Liver (tissue), 3 donors: ENCODE data around the gene HDAC3.

Experiments
- FOXA1 ChIP-seq: IDR thresholded peaks from 2 replicates; pipeline ENCODE4 v1.6.1; 2016; ENCODE audit warnings: antibody characterized with exemption
- FOXA2 ChIP-seq: IDR thresholded peaks from 2 replicates; pipeline ENCODE4 v1.6.1; 2016; ENCODE audit warnings: antibody characterized with exemption
- GABPA ChIP-seq, 2 donors: IDR thresholded peaks in 1 of 2; conservative IDR thresholded peaks in 1 of 2; 2 replicates each; pipeline ENCODE4 v1.6.1; 2016; ENCODE audit warnings: antibody characterized with exemption in 2 of 2, mild to moderate bottlenecking in 1 of 2, moderate library complexity in 1 of 2
- NR2F2 ChIP-seq: IDR thresholded peaks from 2 replicates; pipeline ENCODE4 v1.6.1; 2016; ENCODE audit warnings: antibody characterized with exemption
- RAD21 ChIP-seq, 2 donors: IDR thresholded peaks; 2 replicates each; pipeline ENCODE4 v1.6.1; 2016; ENCODE audit warnings: antibody characterized with exemption in 2 of 2, mild to moderate bottlenecking in 2 of 2
- SP1 ChIP-seq: IDR thresholded peaks from 2 replicates; pipeline ENCODE4 v1.6.1; 2018; ENCODE audit warnings: antibody characterized with exemption, mild to moderate bottlenecking
- TAF1 ChIP-seq: conservative IDR thresholded peaks from 2 replicates; pipeline ENCODE4 v1.6.1; 2016; ENCODE audit warnings: antibody characterized with exemption, mild to moderate bottlenecking
- YY1 ChIP-seq: IDR thresholded peaks from 2 replicates; pipeline ENCODE4 v1.6.1; 2016; ENCODE audit warnings: antibody characterized with exemption, mild to moderate bottlenecking
- TF ChIP-seq, protein P1 (sequence below): fragments of 150-350 bp; IDR thresholded peaks from 2 replicates; pipeline ENCODE4 v1.5.1; 2017; ENCODE audit warnings: improper control_type of control experiment, low read depth, low read length; ENCODE audit not compliant: missing input control
- TF ChIP-seq, protein P2 (sequence below): IDR thresholded peaks from 2 replicates; pipeline ENCODE4 v1.6.1; 2016; ENCODE audit warnings: antibody characterized with exemption, mild to moderate bottlenecking
- TF ChIP-seq, protein P3 (sequence below): IDR thresholded peaks from 2 replicates; pipeline ENCODE4 v1.6.1; 2016; ENCODE audit warnings: antibody characterized with exemption
- TF ChIP-seq, protein P4 (sequence below): IDR thresholded peaks from 2 replicates; pipeline ENCODE4 v1.6.1; 2016; ENCODE audit warnings: antibody characterized with exemption
- TF ChIP-seq, protein P5 (sequence below): IDR thresholded peaks from 2 replicates; pipeline ENCODE4 v1.6.1; 2016; ENCODE audit warnings: antibody characterized with exemption
- donor health status: healthy.
- donor health status: healthy.

DNA sequence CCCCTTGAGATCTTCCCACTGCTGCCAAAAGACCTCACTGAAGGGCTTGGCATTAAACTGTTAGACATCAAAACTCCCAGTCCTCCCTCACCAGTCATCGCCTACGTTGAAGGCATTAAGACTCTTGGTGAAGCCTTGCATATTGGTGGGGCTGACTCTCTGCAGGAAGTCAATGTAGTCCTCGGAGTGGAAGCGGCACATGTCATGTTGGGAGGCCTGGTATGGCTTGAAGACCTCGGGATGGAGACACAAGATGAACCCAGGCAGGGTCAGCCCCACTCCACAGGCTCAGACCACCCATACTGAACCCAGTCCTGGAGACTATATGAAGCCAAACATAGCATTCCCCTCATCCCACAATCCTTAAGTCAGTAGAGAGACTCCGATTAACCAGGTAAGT is 1.9 kb downstream of the HDAC3 start:
- TF ChIP-seq SP1: no peak
- TF ChIP-seq, protein P1, sequence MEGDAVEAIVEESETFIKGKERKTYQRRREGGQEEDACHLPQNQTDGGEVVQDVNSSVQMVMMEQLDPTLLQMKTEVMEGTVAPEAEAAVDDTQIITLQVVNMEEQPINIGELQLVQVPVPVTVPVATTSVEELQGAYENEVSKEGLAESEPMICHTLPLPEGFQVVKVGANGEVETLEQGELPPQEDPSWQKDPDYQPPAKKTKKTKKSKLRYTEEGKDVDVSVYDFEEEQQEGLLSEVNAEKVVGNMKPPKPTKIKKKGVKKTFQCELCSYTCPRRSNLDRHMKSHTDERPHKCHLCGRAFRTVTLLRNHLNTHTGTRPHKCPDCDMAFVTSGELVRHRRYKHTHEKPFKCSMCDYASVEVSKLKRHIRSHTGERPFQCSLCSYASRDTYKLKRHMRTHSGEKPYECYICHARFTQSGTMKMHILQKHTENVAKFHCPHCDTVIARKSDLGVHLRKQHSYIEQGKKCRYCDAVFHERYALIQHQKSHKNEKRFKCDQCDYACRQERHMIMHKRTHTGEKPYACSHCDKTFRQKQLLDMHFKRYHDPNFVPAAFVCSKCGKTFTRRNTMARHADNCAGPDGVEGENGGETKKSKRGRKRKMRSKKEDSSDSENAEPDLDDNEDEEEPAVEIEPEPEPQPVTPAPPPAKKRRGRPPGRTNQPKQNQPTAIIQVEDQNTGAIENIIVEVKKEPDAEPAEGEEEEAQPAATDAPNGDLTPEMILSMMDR: no peak
- TF ChIP-seq YY1: no peak
- no peak for TF ChIP-seq RAD21 (IDR thresholded peaks at IDR 0.05)
- no peak for TF ChIP-seq TAF1
- TF ChIP-seq, protein P2, sequence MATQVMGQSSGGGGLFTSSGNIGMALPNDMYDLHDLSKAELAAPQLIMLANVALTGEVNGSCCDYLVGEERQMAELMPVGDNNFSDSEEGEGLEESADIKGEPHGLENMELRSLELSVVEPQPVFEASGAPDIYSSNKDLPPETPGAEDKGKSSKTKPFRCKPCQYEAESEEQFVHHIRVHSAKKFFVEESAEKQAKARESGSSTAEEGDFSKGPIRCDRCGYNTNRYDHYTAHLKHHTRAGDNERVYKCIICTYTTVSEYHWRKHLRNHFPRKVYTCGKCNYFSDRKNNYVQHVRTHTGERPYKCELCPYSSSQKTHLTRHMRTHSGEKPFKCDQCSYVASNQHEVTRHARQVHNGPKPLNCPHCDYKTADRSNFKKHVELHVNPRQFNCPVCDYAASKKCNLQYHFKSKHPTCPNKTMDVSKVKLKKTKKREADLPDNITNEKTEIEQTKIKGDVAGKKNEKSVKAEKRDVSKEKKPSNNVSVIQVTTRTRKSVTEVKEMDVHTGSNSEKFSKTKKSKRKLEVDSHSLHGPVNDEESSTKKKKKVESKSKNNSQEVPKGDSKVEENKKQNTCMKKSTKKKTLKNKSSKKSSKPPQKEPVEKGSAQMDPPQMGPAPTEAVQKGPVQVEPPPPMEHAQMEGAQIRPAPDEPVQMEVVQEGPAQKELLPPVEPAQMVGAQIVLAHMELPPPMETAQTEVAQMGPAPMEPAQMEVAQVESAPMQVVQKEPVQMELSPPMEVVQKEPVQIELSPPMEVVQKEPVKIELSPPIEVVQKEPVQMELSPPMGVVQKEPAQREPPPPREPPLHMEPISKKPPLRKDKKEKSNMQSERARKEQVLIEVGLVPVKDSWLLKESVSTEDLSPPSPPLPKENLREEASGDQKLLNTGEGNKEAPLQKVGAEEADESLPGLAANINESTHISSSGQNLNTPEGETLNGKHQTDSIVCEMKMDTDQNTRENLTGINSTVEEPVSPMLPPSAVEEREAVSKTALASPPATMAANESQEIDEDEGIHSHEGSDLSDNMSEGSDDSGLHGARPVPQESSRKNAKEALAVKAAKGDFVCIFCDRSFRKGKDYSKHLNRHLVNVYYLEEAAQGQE: no peak
- TF ChIP-seq, protein P3, sequence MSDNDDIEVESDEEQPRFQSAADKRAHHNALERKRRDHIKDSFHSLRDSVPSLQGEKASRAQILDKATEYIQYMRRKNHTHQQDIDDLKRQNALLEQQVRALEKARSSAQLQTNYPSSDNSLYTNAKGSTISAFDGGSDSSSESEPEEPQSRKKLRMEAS: no peak
- TF ChIP-seq GABPA (IDR thresholded peaks at IDR 0.05 in 1 of 2, conservative IDR thresholded peaks at IDR 0.05 in 1 of 2): no peak
- no peak for TF ChIP-seq NR2F2
- TF ChIP-seq, protein P4, sequence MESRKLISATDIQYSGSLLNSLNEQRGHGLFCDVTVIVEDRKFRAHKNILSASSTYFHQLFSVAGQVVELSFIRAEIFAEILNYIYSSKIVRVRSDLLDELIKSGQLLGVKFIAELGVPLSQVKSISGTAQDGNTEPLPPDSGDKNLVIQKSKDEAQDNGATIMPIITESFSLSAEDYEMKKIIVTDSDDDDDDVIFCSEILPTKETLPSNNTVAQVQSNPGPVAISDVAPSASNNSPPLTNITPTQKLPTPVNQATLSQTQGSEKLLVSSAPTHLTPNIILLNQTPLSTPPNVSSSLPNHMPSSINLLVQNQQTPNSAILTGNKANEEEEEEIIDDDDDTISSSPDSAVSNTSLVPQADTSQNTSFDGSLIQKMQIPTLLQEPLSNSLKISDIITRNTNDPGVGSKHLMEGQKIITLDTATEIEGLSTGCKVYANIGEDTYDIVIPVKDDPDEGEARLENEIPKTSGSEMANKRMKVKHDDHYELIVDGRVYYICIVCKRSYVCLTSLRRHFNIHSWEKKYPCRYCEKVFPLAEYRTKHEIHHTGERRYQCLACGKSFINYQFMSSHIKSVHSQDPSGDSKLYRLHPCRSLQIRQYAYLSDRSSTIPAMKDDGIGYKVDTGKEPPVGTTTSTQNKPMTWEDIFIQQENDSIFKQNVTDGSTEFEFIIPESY: no peak
- TF ChIP-seq, protein P5, sequence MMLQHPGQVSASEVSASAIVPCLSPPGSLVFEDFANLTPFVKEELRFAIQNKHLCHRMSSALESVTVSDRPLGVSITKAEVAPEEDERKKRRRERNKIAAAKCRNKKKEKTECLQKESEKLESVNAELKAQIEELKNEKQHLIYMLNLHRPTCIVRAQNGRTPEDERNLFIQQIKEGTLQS: no peak
- TF ChIP-seq FOXA1: no peak
- TF ChIP-seq FOXA2: no peak
